ENCODE results near the gene ZNF839.
"Not testable (repeated sequence)": the region's sequence is repeated elsewhere in the genome, so short reads cannot be mapped to it uniquely, and the experiment has no call there.

ZNF839 gene

DNA sequence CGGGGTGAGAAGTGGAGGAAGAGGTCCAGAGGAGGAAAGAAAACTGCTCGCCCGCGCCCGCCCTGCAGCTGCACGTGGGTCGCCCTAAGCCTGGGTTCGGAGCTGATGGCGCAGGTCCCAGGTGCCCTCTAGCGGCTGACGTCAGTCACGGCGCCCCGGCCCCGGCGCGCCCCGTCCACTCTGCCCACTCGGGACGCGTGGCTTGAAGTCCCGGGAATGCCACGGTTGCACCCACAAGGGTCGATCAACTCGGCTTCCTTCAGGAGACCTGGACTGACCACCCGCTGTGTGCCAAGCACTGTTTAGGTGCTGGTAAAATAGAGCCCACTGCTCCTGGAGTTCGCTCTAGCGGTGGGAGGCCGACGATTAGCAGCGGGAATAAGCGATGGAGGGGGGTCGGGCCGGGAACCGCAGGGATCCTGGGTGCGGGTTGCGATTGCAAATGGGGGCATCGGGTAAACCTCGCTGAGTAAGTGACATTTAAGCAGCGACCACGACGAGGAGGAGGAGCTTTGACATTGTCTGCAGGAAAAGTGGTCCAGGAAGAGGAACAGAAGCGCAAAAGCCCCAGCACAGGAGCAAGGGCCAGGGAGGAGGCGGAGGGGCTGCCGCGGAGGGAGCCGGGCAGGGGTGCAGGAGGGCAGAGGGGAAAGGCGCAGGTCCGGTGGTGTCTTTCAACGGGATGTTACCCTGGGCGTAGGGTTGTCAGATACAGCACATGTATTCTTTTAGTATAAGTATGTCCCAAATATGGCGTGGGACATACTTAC lies 5.1 kb upstream of the ZNF839 start:
- DNase-seq (ENCODE audit: low read depth) = peak; percentile 63

DNA sequence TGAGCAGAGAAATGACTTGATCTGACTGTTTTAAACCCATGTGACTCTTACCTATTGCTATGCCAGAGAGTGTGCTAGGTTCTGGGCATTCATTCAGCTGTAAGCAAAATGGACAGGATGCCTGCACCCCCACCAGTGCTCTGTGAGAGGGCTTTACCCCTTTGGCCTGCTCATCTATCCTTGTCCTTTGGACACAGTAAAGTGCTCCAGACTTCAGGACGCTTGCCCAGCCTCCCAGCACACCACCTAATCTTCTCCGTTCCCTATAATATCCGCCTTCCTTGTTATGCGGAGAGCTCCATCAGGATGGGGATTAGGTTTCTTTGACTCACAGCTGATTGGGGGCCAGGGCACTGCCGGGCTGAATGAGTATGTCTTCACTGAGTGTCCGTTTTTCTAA lies 4.4 kb upstream of the ZNF839 start:
- DNase-seq (ENCODE audit: low read depth) = no peak

DNA sequence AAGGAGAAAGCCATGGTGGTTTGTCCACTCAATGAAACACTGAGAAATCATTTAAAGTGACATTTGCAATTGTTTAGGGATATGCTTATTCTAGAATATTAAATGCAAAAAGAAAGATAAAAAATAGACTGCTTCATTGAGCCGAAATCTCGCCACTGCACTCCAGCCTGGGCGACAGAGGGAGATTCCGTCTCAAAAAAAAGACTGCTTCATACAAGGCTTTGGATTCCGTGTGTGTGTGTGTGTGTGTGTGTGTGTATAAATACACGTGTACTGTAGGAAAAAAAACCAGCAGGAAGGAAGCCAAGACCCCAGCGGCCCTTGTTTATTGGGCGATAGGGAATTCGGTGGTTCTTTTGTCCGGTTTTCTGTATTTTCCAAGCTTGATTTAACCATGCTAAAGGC lies 3.2 kb upstream of the ZNF839 start:
- no peak for DNase-seq (ENCODE audit: low read depth)

DNA sequence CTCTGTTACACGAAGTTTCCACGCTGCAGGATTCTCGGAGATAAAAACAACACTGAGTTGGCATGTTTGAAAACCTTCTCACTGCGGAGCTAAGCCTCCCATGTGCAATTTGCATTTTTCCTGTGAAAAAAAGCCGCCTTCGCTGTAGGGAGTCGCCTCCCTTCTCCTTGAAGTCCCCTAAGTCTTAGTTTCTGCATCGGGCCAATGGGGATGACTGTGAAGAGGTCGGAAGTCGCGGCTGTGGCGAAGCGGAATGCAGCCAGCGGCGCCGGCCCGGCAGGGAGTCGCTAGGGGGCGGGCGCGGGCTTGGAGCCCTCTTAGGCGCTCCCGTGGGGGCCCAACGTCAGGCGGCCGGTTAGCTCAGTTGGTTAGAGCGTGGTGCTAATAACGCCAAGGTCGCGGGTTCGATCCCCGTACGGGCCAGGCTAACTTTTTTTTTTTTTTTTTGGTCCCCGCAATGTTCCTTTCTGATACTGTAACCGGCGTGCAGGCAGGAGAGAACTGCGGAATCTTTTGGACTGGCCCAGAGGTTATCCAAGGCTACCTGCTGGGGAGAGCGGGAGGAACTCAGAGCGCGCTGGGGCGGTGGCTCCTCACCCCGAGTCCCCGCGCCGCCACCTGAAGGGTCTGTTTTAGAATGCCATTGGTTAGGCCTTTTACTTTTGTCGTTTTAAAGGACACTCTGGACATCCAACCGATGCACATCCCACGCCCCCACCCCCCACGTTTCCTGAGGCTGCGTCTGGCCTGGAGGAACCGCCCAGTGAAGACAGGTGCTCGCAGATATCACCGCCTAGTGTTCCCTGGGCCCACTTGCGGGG lies 2.6 kb upstream of the ZNF839 start:
- peak; percentile 90 for DNase-seq (ENCODE audit: low read depth)

DNA sequence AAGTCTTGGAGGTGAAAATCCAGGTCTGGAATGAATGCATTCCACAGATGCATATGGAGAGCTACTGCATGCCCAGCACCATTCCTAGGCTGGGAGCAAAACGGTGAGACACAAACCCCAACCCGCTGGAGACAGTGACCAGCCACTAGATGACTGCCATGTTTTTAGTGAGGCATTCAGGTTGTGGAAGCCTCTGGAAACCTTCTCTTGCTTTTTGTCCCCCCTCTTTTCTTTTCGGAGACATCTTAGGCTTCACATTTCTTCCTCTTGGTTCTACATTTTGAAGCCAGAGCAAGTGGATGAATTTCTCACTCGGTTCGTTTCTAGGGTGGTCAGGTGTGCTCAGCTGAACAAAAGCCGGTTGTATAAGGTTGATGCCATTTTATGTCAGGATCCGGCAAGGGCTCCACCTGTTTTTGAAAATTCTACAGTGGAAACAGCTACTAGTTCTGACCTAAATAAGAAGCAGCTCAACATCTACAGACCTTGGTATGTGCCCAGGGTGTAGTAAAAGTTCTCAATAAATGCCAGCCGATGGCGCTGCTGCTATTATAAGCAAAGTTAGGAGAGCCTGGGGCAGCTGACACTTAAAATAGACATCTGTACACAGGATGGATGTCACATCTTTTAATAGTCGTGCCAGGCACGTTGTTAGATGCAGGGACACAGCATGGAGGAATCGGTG lies 1.8 kb upstream of the ZNF839 start:
- DNase-seq (ENCODE audit: low read depth) = no peak

DNA sequence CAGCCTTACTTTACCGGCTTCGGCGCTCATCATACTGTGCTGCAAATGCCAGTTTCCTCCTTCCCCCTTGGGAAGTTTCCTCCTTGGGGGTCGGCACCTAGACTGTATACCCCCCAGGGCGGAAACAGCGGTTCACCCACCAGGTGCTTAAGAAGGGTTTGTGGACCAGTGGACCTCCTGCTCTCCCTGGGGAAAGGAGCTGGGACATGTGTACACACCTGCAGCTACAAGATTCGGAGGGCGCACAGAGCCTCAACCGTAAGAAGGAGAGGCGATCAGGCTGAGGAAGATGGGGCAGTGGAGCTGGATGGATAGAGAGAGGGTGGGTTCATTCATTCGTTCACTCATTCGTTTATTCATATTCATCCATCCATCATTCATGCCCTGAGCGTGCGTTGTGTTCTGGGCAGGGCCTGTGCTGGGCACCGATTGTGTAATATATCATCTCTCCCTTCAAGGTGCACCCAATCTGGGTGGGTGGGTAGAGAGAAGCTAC lies 717 bp upstream of the ZNF839 start:
- DNase-seq (ENCODE audit: low read depth) = no peak

DNA sequence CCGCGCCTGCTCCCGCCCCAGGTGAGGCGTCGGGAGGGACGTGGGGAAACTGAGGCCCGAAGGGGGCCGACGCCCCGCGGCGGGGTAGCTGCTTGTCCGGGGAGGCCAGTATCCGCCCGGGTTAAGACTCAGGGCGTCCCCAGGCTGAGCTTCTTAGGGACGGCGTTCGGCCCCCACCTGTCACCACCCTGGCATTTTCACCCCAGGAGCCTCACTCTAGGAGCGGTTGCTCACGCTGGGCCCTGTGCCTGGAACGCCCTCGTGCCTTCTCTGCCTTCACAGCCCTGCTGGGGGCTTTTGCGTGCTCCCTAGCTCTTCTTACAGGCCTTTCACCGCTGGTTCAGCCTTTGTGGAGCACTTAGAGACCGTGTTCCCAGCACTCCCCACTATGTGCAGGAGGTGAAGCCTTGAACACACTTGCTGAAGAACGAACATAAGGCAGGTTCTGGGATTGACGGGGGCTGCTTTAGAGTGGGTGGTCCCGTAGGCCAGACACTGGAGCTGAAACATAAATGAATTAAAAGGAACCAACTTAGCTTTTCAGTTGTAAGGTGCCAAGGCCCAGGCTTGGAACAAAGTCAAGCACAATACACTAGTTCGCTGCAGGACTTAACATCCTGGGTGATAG lies 601 bp downstream of the ZNF839 start:
- DNase-seq (ENCODE audit: low read depth) = no peak

DNA sequence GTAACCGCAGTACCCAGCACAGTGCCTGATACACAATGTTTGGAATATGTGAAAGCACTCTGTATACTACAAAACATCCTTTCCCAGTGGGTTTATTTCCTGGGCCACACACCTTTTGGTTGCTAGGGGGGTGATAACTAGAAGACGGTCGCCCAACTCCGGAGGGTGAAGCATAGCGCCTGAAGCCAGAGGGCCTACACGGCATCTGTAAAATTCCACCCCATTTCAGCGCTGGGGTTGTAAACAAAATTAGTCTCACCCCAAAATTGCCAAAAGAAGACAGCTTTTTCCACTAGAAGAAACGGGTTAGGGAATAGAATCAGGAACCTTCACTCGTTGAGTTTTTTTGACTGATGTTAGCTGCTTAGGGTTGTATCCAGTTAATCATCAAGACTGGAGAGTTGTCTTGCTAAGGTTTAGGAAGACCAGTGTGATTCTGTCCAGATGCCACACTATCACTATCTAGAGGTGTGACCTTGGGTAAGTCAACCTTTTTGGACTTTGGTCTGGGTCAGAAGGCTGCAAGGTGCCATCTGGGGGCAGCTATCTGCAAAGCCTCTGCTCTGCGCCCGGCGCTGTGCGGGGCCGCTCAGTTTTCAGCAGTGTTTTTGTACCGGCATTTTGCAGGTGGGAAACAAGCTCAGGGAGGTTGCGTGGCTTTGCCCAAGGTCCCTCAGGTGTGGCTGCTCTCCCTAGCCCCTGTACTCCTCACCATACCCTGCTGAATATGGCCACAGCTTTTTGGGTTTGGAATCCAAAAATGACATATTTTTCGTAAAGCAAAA lies 1.3 kb downstream of the ZNF839 start:
- no peak for DNase-seq (ENCODE audit: low read depth)

DNA sequence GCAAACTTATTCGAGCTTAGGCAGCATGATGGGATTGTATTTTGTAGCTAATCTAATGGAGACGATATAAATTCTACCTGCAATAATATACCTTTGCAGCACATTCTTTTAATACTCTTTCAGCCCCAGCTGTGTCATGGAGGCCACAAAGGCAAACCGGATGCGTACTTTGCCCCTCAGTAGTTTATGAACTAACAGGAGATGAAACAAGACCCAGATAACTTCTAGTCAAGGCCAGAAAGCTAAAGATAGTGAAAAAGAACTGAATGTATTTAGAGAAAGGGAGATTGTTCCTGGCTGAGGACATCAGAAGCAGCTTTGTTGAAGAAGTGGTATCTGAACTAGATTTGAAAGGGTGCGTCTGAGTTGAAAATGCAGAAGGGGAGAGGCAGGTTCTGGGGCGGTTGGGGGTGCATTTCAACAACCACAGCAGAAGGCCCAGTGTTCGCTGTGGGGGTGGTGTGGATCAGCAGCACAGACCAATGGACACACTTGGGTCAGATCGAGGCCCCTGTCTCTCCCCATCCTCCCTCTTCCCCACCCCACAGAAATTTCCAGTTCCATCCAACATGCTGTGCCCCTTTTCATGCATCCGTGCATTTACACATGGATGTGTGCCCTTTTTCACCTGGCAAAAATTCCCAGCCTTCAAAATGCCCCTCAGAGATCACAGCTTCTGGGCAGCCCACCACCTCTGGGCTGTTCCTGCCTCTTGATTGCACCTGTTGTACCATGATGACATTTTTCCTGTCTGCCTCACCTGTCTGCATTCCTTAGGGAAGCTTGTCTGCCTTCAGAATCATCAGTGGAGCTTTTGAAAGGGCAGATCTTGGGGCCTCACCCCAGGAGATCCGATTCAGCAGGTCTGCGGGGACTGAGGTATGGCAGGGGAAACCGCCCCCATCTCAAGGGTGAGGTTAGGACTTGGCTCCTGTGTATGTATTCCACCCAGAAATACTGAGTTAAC lies 2.2 kb downstream of the ZNF839 start:
- no peak for DNase-seq (ENCODE audit: low read depth)

DNA sequence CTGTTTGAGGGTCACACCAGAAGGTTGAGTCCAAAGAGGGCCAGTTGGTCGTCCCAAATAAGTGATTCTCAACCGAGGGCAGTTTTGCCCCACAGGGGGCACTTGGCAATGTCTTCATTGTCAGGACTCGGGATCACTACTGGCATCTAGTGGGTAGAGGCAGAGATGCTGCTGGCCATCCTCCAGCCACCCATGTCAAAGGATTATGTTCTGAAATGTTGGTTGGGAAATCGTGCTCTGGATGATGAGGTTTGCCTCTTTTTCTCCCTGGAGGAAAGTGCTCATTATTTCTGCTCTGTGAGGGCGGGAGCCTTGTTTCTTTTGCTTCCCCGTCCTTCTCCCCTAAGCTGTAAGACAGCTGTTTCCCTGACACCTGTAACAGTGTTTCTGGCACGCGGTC lies 3.6 kb downstream of the ZNF839 start:
- DNase-seq (ENCODE audit: low read depth) = no peak

DNA sequence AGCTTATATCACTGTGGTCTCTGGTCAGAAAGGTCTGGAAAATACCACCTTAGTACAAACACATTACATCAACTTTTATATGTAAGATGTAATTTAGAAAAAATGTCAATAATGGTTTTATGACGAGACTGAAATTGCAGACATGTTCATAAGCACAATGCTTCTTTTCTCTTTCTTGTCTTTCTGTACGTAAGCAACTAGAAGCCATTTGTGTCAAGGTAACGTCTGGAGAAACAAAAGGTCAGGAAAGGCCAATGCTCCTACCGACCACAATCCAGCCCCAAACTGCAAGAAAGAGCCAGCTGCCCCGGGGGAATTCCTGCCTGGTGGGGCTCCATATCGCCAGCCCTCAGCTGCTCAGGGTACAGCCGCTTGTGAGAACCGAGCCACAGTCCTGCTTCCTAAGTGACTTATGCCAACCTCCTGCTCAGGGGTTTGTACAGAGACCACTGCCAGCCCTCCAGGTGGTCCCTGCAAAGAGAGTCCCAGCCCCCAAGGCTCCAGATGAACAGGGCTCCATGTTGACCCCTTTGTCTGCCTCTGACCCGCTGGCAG lies 6.3 kb downstream of the ZNF839 start:
- no peak for DNase-seq (ENCODE audit: low read depth)

DNA sequence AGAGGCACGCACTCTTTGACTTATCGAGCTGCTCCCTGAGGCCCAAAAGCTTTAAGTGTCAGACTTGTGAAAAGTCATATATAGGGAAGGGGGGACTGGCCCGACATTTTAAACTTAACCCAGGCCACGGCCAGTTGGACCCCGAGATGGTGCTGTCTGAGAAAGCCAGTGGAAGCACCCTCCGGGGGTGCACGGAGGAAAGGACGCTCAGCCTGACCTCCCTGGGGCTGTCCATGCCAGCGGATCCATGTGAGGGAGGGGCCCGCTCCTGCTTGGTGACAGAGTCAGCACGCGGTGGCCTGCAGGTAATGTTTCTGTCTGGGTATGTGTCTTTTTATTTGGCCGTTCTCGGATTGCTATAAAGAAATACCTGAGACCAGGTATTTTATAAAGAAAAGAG lies 7.0 kb downstream of the ZNF839 start:
- no peak for DNase-seq (ENCODE audit: low read depth)

DNA sequence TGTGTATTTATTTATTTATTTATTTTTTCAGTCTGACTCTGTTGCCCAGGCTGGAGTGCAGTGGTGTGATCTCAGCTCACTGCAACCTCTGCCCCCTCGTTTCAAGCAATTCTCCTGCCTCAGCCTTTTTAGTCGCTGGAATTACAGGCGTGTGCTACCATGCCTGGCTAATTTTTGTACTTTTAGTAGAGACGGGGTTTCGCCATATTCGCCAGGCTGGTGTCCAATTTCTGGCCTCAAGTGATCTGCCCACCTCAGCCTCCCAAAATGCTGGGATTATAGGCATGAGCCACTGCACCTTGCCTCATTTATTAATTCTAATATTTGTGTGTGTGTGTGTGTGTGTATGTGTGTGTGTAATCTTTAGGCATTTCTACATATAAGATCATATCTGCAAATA lies 9.8 kb downstream of the ZNF839 start:
- not testable (repeated sequence) for DNase-seq (ENCODE audit: low read depth)

DNA sequence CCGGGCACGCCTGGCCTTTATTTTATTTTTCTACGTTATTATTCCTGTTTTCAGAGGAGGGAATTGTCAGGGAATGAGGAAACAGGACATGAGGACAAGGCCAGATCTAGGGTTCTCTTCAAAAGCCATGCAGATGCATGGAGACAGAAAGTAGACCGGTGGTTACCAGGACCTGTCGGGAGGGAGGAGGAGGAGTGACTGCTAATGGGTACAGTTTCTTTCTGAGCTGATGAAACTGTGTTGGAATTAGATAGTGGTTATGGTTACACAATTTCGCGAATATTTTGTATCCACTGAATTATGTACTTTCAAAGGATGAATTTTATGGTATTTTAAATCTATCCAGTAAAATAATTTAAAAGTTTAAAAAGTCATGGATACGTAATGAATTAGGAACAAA lies 11.3 kb downstream of the ZNF839 start:
- no peak for DNase-seq (ENCODE audit: low read depth)

DNA sequence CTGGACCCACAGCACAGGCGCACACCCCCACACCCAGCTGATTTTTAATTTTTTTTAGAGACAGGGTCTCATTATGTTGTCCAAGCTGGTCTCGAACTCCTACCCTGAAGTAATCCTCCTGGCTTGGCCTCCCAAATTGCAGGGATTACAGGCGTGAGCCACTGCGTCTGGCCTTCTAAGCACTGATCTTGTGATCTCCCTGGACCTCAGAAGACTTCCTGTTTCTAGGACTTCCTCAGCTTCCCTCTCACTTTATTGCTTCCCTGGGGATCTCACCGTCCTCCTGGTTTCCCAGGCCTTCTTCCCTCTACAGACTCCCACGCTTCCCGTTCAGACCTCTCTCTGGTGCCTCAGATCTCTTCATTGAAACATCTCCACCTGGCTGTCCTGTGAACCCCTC lies 13.8 kb downstream of the ZNF839 start:
- DNase-seq (ENCODE audit: low read depth) = no peak

DNA sequence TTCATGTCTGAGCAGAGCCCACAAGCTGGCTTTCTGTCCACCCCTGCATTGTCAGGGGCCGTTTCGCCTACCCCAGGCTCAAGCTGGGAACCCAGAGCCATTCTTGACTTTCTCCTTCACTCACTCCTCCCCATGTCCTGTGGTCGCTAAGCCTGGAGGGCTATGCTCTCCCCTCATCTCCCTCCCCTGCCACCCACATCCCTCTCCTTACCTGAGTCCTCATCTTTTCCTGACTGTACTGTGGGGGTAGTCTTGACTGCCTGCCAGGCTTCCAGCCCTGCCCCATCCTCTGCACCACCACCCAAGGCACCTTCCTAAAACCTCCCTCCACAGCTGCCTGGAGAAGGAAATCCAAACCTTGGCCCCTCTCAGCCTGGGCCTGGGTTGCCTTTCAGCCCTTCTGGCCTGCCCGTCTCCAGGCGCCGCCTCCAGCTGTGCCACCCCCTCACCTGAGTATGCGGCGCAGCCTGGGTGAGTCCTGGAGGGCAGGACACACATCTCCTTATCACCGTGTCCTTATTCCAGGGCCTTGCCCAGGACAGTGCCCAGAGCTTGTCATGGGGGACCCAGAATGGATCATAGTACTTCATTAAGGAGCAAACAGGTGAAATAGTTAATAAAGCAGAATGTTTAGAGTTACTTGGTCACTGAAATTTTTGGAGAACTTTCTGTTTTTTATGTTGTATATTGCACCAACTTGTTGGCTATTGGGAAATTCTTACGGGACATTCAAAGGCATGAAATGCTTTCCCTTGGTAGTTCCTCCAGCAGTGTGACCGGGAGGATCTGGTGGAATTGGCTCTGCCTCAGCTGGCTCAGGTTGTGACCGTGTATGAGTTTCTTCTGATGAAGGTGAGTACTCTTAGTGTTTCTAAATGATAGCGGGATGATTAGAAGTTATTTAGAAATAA lies 14.5 kb downstream of the ZNF839 start:
- no peak for DNase-seq (ENCODE audit: low read depth)

DNA sequence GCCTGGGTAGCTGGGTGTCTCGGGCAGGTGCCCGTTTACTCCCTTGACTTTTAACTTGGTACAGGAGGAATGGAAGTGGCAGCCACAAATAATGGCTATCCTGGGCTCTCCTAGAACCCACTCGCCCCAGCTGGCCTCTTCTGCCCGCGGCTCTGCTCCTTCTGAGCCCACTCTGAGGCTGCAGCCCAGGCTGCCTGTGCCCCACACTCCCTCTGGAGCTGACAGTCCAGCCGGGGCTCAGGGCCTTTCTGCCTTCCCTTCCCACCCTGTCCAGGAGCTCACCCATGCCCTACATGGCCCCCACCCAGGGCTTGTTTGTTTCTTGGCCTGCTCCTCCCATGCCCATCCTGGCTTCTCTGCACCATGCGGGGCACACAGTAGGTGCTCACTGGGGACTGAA lies 15.6 kb downstream of the ZNF839 start:
- no peak for DNase-seq (ENCODE audit: low read depth)

DNA sequence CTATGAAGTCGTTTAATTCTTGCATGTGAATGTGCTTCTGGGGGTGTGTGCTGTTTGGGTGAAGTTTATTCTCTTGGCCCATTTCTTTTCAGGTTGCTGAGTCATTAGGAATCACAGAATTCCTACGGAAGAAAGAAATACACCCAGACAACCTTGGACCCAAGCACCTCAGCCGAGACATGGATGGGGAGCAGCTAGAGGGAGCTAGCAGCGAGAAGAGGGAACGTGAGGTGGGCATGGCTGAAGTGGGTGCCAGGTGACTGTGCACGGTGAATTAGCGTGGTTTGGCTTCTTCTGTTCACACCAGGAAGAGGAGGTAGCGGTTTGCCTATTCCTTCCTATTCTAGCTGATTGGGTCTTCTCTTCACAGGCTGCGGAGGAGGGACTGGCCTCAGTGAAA lies 19.2 kb downstream of the ZNF839 start:
- no peak for DNase-seq (ENCODE audit: low read depth)

DNA sequence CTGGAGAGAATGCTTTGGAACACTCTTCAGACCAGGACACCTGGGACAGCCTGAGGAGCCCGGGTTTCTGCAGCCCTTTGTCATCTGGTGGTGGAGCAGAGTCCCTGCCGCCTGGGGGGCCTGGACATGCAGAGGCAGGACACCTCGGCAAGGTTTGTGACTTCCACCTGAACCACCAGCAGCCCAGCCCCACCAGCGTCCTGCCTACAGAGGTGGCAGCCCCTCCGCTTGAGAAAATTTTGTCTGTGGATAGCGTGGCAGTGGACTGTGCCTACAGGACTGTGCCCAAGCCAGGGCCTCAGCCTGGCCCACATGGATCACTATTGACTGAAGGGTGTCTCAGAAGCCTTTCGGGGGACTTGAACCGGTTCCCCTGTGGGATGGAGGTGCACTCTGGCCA lies 22.0 kb downstream of the ZNF839 start:
- DNase-seq (ENCODE audit: low read depth) = no peak
